Vein endothelial cell (primary cell): ENCODE measurements around the gene OR4K5. TPM values are rescaled to one million over a fixed set of nuclear protein-coding genes. Genes with fewer than 3 reads are reported as not detected.

Source experiments
- total RNA-seq: library from RNA; depleted of rRNA; stranded (reverse); fragments of >200 nt; gene quantifications from 2 replicates; pipeline ENCODE4 v1.2.3, GENCODE V29; 2012

Gene OR4K5, protein sequence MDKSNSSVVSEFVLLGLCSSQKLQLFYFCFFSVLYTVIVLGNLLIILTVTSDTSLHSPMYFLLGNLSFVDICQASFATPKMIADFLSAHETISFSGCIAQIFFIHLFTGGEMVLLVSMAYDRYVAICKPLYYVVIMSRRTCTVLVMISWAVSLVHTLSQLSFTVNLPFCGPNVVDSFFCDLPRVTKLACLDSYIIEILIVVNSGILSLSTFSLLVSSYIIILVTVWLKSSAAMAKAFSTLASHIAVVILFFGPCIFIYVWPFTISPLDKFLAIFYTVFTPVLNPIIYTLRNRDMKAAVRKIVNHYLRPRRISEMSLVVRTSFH
- total RNA-seq = not detected in 2 replicates

DNA sequence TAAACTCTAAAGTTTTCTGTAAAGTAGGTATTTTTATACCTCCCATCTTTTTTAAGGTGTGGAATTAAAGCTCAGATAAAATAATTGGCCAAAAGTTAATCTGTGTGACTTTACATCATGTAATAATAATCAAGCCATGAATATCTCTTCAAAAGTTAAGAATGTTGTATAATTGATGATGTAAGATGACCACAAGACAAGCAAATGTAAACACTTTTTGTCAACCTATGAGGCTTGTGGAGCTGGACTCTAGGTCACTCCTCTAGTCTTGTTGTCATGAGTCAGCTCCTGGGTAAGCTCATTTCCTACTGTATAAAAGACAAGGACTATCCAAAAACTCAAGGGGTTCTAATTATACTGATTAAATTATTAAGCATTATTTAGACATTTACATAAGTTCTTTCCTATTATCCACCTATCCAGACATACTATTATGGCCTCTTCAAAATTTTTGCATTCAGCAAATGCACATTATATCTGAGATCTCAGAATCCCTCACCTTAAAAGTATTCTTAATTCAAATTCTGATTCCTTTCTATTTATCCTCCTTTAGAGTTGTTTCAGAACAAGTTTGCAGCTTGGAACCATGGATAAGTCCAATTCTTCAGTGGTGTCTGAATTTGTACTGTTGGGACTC lies at the start of gene OR4K5:
Gene OR4K5, plus strand, starts transcription at position 587 of the 637 bp plus-strand sequence. Its CDS starts 0 bp downstream, at position 587.

DNA sequence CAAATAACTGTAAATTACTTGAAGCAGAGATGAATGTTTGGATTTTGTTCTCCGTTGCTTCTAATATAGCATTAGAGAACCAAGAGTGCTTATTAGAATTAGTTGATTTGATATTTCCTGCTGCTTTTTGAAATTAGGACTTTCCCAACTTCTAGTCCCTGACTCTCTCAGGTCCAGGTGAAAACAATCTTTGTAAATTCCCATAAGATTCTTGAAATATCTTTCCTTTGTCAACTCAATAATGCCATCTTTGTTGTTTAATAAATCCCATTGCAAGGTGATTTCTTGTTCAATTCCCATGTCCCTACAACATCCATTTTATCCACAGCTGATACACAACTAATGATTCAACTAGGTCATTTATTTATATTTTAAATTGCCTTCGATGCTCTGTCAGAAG lies 45.6 kb upstream of the OR4K5 start, which contains the start of gene OR4K2:
Gene OR4K2, plus strand, starts transcription at position 301 of the 400 bp plus-strand sequence. CDS start 1,126 bp downstream, outside the sequence.

DNA sequence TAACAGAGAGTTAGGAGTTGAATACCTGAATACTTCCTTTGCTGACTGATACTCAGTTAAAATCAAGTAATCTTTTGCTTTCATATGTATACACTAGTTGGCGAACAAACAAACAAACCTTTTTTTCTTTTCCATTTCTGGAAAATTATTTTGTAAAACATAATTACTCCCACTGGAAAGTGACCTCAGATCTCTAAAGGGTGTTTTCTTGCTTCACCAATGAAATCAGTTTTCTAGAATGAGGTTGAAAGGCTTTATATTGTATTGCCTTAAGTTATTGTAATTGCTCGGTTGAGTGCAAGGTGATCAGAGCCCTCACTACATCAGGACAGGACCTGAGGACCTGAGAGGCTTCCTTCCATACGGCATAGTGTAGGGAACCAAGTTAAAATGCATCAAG lies 10.2 kb downstream of the OR4K5 start, which contains the start of gene OR4K1:
Gene OR4K1, plus strand, starts transcription at position 301 of the 400 bp plus-strand sequence. CDS start 4,750 bp downstream, outside the sequence.

Other genes starting within 250 kb of the OR4K5 start
- not detected in 2 replicates for gene OR11H2, start 206.7 kb upstream of the OR4K5 start, total RNA-seq
- gene OR4Q3, start 177.0 kb upstream of the OR4K5 start, total RNA-seq = not detected in 2 replicates
- not detected in 2 replicates for gene OR4M1, start 147.1 kb upstream of the OR4K5 start, total RNA-seq
- gene OR4N2, start 116.8 kb upstream of the OR4K5 start, total RNA-seq = not detected in 2 replicates
- gene OR4K2, start 45.5 kb upstream of the OR4K5 start, total RNA-seq = not detected in 2 replicates
- not detected in 2 replicates for gene OR4K1, start 10.3 kb downstream of the OR4K5 start, total RNA-seq
- gene OR4K15, start 55.0 kb downstream of the OR4K5 start, total RNA-seq = not detected in 2 replicates
- not detected in 2 replicates for gene OR4Q2, start 81.6 kb downstream of the OR4K5 start, total RNA-seq
- gene OR4K14, start 98.7 kb downstream of the OR4K5 start, total RNA-seq = not detected in 2 replicates
- gene OR4K13, start 115.4 kb downstream of the OR4K5 start, total RNA-seq = not detected in 2 replicates
- not detected in 2 replicates for gene OR4L1, start 139.4 kb downstream of the OR4K5 start, total RNA-seq
- gene OR4K17, start 190.1 kb downstream of the OR4K5 start, total RNA-seq = not detected in 2 replicates
- not detected in 2 replicates for gene OR4N5, start 218.2 kb downstream of the OR4K5 start, total RNA-seq